Liver (tissue), 3 donors: Measurements from ENCODE around the gene YTHDF2.

Experiments used
- SP1 ChIP-seq: IDR thresholded peaks from 2 replicates; pipeline ENCODE4 v1.6.1; 2018; ENCODE audit warnings: antibody characterized with exemption, mild to moderate bottlenecking
- TF ChIP-seq, protein P1 (sequence below): fragments of 150-350 bp; IDR thresholded peaks from 2 replicates; pipeline ENCODE4 v1.5.1; 2017; ENCODE audit warnings: improper control_type of control experiment, low read depth, low read length; ENCODE audit not compliant: missing input control
- donor health status: healthy.
- donor health status: healthy.

- TF ChIP-seq, protein P1, sequence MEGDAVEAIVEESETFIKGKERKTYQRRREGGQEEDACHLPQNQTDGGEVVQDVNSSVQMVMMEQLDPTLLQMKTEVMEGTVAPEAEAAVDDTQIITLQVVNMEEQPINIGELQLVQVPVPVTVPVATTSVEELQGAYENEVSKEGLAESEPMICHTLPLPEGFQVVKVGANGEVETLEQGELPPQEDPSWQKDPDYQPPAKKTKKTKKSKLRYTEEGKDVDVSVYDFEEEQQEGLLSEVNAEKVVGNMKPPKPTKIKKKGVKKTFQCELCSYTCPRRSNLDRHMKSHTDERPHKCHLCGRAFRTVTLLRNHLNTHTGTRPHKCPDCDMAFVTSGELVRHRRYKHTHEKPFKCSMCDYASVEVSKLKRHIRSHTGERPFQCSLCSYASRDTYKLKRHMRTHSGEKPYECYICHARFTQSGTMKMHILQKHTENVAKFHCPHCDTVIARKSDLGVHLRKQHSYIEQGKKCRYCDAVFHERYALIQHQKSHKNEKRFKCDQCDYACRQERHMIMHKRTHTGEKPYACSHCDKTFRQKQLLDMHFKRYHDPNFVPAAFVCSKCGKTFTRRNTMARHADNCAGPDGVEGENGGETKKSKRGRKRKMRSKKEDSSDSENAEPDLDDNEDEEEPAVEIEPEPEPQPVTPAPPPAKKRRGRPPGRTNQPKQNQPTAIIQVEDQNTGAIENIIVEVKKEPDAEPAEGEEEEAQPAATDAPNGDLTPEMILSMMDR: no peak
- no peak for TF ChIP-seq SP1
These were observed 33.1 kb upstream of the YTHDF2 start for GRCh38 chr1:28703629-28704028.
